Suppressor macrophage treated with lipopolysaccharide for 1 hour (primary cell): ENCODE results near the gene PYURF.

Experiments used
- DNase-seq, 3 donors: peaks; one replicate each; pipeline ENCODE4 v3.0.0-alpha.2; 2020 to 2022

PYURF gene

GRCh38 chr4:88523325-88524129 is at the start of gene PYURF:
PYURF (minus strand) TSS chr4:88523776; CDS start chr4:88523700, 76 bp downstream.
- peak; percentile 97 to 99 (median 97) for DNase-seq

GRCh38 chr4:88570001-88570400 is 46.4 kb upstream of the PYURF start:
- no peak for DNase-seq

GRCh38 chr4:88567591-88567990 is 44.0 kb upstream of the PYURF start:
- DNase-seq, result no peak

GRCh38 chr4:88549815-88550214 is 26.2 kb upstream of the PYURF start:
- peak in 2 of 3 donors; percentile 7 to 35 for DNase-seq

- peak; percentile 61 to 79 (median 62) for DNase-seq
Measured at GRCh38 chr4:88539322-88540068, 15.9 kb upstream of the PYURF start.

GRCh38 chr4:88537709-88538108 is 14.1 kb upstream of the PYURF start:
- no peak for DNase-seq

- no peak for DNase-seq
Measured at GRCh38 chr4:88535090-88535755, 11.6 kb upstream of the PYURF start.

GRCh38 chr4:88533937-88534750 is 10.6 kb upstream of the PYURF start:
- DNase-seq, result peak; percentile 20 to 75 (median 56)

GRCh38 chr4:88533088-88533790 is 9.7 kb upstream of the PYURF start:
- no peak for DNase-seq

- no peak for DNase-seq
Measured at GRCh38 chr4:88531549-88531948, 8.0 kb upstream of the PYURF start.

GRCh38 chr4:88528861-88529260 is 5.3 kb upstream of the PYURF start:
- no peak for DNase-seq

- no peak for DNase-seq
Measured at GRCh38 chr4:88527787-88528186, 4.2 kb upstream of the PYURF start.

- DNase-seq, result peak in 2 of 3 donors; percentile 44 to 49
Measured at GRCh38 chr4:88526221-88526815, 2.7 kb upstream of the PYURF start.

- DNase-seq, result no peak
Measured at GRCh38 chr4:88524171-88524570, 595 bp upstream of the PYURF start.

- peak; percentile 42 to 63 (median 42) for DNase-seq
Measured at GRCh38 chr4:88522702-88523324, 763 bp downstream of the PYURF start.

GRCh38 chr4:88518911-88519310 is 4.7 kb downstream of the PYURF start:
- no peak for DNase-seq

- DNase-seq, result no peak
Measured at GRCh38 chr4:88517825-88518224, 5.8 kb downstream of the PYURF start.

- DNase-seq, result no peak
Measured at GRCh38 chr4:88516746-88517145, 6.8 kb downstream of the PYURF start.

GRCh38 chr4:88514557-88515511 is 8.7 kb downstream of the PYURF start:
- no peak for DNase-seq

- DNase-seq, result no peak
Measured at GRCh38 chr4:88511236-88511635, 12.3 kb downstream of the PYURF start.
